ENCODE results near the gene EPAS1. TPM values are rescaled to one million over a fixed set of nuclear protein-coding genes. Genes with fewer than 3 reads are reported as not detected.

The EPAS1 gene
- total and polyA plus RNA-seq, 2 experiments from 2014 or later = 47.5 to 73.8 TPM

DNA sequence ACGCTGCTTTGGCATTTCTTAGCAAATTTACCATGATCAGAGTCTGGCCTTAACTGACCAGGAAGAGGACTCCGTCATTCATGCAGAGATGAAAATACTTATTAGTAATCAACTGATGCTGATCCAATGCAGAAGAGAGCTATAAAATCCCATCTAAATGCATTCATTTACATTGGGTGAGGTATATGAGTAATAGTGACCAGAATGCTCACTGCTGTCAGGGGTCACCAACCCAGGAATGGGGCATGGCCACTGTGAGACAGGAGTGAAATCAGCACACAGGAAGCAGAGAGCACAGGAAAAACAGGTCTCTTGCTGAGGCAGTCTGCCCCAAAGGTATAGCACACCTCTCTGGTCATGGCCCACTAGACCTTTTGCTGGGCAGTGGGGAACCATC lies 114.0 kb downstream of the EPAS1 start:
- no peak overlapping the region for H3K9ac ChIP-seq
- H3K4me1 ChIP-seq (ENCODE audit: insufficient read depth) = no peaks in the 10 kb centered on the region
- H3K27ac ChIP-seq = no peak overlapping the region
- no peaks in the 10 kb centered on the region for H3F3A ChIP-seq (ENCODE audit: insufficient read depth)
- no peak overlapping the region for H3K4me3 ChIP-seq
- no peaks in the 10 kb centered on the region; the same call in 1 of the 2 replicates for H3K27me3 ChIP-seq (replicated peaks; ENCODE audit: insufficient read depth)
- no peaks in the 10 kb centered on the region for H4K20me1 ChIP-seq (ENCODE audit: insufficient read depth)
- H3K4me2 ChIP-seq (ENCODE audit: unreplicated experiment) = no peak overlapping the region
- TF ChIP-seq EZH2 (IDR thresholded peaks at IDR 0.05; ENCODE audit: insufficient read depth, poor library complexity, severe bottlenecking) (no peak), EZH2phosphoT487 (IDR thresholded peaks at IDR 0.05; ENCODE audit: insufficient read depth, low read depth) (no peak)
- H3K79me2 ChIP-seq (ENCODE audit: insufficient read depth) = no peaks in the 10 kb centered on the region
- H3K36me3 ChIP-seq (ENCODE audit: low read depth) = no peaks in the 10 kb centered on the region
- H3K9me2 ChIP-seq (ENCODE audit: insufficient read depth) = no peaks in the 10 kb centered on the region
- DNase-seq = no peak
- no peak overlapping the region for H2AFZ ChIP-seq
- WGBS, 2 experiments (ENCODE audit: low coverage in 1 of 2, low lambda C conversion rate in 2 of 2, missing lambda C conversion rate in 2 of 2) = 76 to 91% methylated on average over 2 of the region's 2 CpGs
- in situ Hi-C loops (cut with MboI) = no loop called here
- H3K9me3 ChIP-seq (ENCODE audit: low read depth) = no peaks in the 10 kb centered on the region

DNA sequence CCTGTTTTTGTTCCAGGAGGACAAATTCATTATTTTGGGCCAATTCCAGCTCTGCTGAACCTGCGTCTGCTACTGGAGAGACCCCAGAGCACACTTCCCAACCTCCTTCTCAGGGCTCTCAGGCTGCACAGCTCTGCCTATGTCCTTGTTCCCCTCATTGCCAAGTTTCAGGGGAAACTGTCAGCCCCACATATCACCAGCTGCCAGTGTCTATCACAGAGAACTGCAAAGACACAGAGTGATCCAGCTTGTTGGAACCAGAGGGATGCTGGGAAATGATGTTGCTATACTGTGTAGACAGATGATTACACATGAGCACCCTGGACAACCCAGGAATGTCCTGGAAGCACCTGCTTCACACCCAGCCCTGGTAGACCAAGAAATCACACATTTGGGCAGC lies 114.8 kb downstream of the EPAS1 start:
- Histone ChIP-seq H3F3A (ENCODE audit: insufficient read depth) (no peaks in the 10 kb centered on the region), H2AFZ (no peak overlapping the region), H3K9ac (no peak overlapping the region), H3K9me3 (ENCODE audit: low read depth) (no peaks in the 10 kb centered on the region), H3K27me3 (replicated peaks; ENCODE audit: insufficient read depth) (no peaks in the 10 kb centered on the region; the same call in 1 of the 2 replicates), H3K27ac (no peak overlapping the region), H3K4me2 (ENCODE audit: unreplicated experiment) (no peak overlapping the region), H3K79me2 (ENCODE audit: insufficient read depth) (no peaks in the 10 kb centered on the region), H4K20me1 (ENCODE audit: insufficient read depth) (no peaks in the 10 kb centered on the region), H3K4me1 (ENCODE audit: insufficient read depth) (no peaks in the 10 kb centered on the region), H3K36me3 (ENCODE audit: low read depth) (no peaks in the 10 kb centered on the region), H3K9me2 (ENCODE audit: insufficient read depth) (no peaks in the 10 kb centered on the region), H3K4me3 (no peak overlapping the region)
- in situ Hi-C loops (cut with MboI) = no loop called here
- WGBS, 2 experiments (ENCODE audit: low coverage in 1 of 2, low lambda C conversion rate in 2 of 2, missing lambda C conversion rate in 2 of 2) = 62 to 75% methylated on average over 1 of the region's 1 CpG
- TF ChIP-seq EZH2phosphoT487 (IDR thresholded peaks at IDR 0.05; ENCODE audit: insufficient read depth, low read depth) (no peak), EZH2 (IDR thresholded peaks at IDR 0.05; ENCODE audit: insufficient read depth, poor library complexity, severe bottlenecking) (no peak)
- no peak for DNase-seq

DNA sequence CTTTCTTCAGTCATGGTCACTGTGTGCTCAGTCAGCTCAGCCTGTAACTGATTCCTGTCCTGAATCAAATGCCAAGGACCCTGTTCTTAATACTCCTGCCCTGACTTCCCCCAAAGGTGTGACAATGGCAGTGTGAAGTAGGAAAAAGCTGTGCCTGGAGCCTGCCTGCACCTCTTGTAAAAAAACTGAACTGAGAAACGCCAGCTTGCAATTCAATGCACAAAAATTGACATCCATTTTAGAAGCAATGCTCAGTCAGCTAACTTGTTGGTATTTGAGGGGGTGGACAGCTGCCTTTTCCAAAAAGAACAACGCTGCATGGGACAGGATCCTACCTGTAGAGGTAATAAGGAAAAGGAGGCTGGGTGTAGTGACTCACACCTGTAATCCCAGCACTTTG lies 115.9 kb downstream of the EPAS1 start:
- H3K9ac ChIP-seq = no peak overlapping the region
- DNase-seq = no peak
- H3K9me2 ChIP-seq (ENCODE audit: insufficient read depth) = no peaks in the 10 kb centered on the region
- no peaks in the 10 kb centered on the region for H4K20me1 ChIP-seq (ENCODE audit: insufficient read depth)
- H3K4me1 ChIP-seq (ENCODE audit: insufficient read depth) = no peaks in the 10 kb centered on the region
- no peak overlapping the region for H3K4me2 ChIP-seq (ENCODE audit: unreplicated experiment)
- H2AFZ ChIP-seq = no peak overlapping the region
- H3K4me3 ChIP-seq = no peak overlapping the region
- H3F3A ChIP-seq (ENCODE audit: insufficient read depth) = no peaks in the 10 kb centered on the region
- no peaks in the 10 kb centered on the region for H3K9me3 ChIP-seq (ENCODE audit: low read depth)
- no peaks in the 10 kb centered on the region; the same call in 1 of the 2 replicates for H3K27me3 ChIP-seq (replicated peaks; ENCODE audit: insufficient read depth)
- H3K36me3 ChIP-seq (ENCODE audit: low read depth) = no peaks in the 10 kb centered on the region
- no peaks in the 10 kb centered on the region for H3K79me2 ChIP-seq (ENCODE audit: insufficient read depth)
- WGBS, 2 experiments (ENCODE audit: low coverage in 1 of 2, low lambda C conversion rate in 2 of 2, missing lambda C conversion rate in 2 of 2) = 56 to 70% methylated on average over 2 of the region's 2 CpGs
- in situ Hi-C loops (cut with MboI) = no loop called here
- H3K27ac ChIP-seq = no peak overlapping the region
- TF ChIP-seq EZH2 (IDR thresholded peaks at IDR 0.05; ENCODE audit: insufficient read depth, poor library complexity, severe bottlenecking) (no peak), EZH2phosphoT487 (IDR thresholded peaks at IDR 0.05; ENCODE audit: insufficient read depth, low read depth) (no peak)

DNA sequence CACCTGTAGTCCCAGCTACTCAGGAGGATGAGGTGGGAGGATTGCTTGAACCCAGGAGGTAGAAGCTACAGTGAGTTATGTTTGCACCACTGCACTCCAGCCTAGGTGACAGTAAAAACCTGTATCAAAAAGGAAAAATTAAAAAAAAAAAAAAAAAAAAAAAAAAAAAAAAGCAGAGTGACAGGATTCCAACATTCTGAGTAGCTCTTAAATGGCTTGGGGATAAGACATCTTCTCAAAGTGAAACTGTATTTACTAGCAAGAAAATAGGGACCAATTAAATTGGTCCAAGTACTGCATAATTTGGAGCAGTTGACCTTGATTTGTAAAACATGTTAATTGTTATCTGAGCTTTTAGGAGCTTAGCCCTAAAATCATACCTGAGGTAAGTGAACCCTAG lies 116.4 kb downstream of the EPAS1 start:
- no peak overlapping the region for H3K4me2 ChIP-seq (ENCODE audit: unreplicated experiment)
- no peaks in the 10 kb centered on the region for H3K9me3 ChIP-seq (ENCODE audit: low read depth)
- in situ Hi-C loops (cut with MboI) = no loop called here
- H4K20me1 ChIP-seq (ENCODE audit: insufficient read depth) = no peaks in the 10 kb centered on the region
- H3K79me2 ChIP-seq (ENCODE audit: insufficient read depth) = no peaks in the 10 kb centered on the region
- no peak overlapping the region for H3K9ac ChIP-seq
- H3K4me3 ChIP-seq = no peak overlapping the region
- no peak for DNase-seq
- H3K36me3 ChIP-seq (ENCODE audit: low read depth) = no peaks in the 10 kb centered on the region
- no peaks in the 10 kb centered on the region for H3K9me2 ChIP-seq (ENCODE audit: insufficient read depth)
- TF ChIP-seq EZH2phosphoT487 (IDR thresholded peaks at IDR 0.05; ENCODE audit: insufficient read depth, low read depth) (no peak), EZH2 (IDR thresholded peaks at IDR 0.05; ENCODE audit: insufficient read depth, poor library complexity, severe bottlenecking) (no peak)
- no peaks in the 10 kb centered on the region for H3F3A ChIP-seq (ENCODE audit: insufficient read depth)
- no peak overlapping the region for H2AFZ ChIP-seq
- H3K27ac ChIP-seq = no peak overlapping the region
- H3K27me3 ChIP-seq (replicated peaks; ENCODE audit: insufficient read depth) = no peaks in the 10 kb centered on the region; the same call in 1 of the 2 replicates
- no peaks in the 10 kb centered on the region for H3K4me1 ChIP-seq (ENCODE audit: insufficient read depth)

DNA sequence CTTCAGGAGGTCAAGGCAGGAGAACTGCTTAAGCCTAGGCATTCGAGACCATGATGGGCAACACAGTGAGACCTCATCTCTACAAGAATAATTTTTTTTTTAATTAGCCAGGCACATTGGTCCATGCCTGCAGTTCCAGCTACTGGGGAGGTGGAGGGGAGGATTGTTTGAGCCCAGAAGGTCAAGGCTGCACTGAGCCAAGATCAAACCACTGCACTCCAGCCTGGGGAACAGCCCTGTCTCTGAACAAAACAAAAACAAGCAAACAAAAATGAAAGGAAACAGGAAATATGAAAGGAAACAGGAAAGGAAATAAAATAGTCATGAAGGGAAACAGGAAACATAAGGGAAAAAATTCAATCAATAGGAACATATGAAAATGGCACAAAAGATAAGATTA lies 117.5 kb downstream of the EPAS1 start:
- H4K20me1 ChIP-seq (ENCODE audit: insufficient read depth) = no peaks in the 10 kb centered on the region
- H3K4me3 ChIP-seq = no peak overlapping the region
- H3K9ac ChIP-seq = no peak overlapping the region
- H3K36me3 ChIP-seq (ENCODE audit: low read depth) = no peaks in the 10 kb centered on the region
- H3K27me3 ChIP-seq (replicated peaks; ENCODE audit: insufficient read depth) = no peaks in the 10 kb centered on the region; the same call in 1 of the 2 replicates
- WGBS, 2 experiments (ENCODE audit: low coverage in 1 of 2, low lambda C conversion rate in 2 of 2, missing lambda C conversion rate in 2 of 2) = 24 to 44% methylated on average over 1 of the region's 1 CpG
- no peaks in the 10 kb centered on the region for H3K9me2 ChIP-seq (ENCODE audit: insufficient read depth)
- in situ Hi-C loops (cut with MboI) = no loop called here
- no peak overlapping the region for H3K4me2 ChIP-seq (ENCODE audit: unreplicated experiment)
- H3K4me1 ChIP-seq (ENCODE audit: insufficient read depth) = no peaks in the 10 kb centered on the region
- no peak overlapping the region for H3K27ac ChIP-seq
- H2AFZ ChIP-seq = no peak overlapping the region
- TF ChIP-seq EZH2 (IDR thresholded peaks at IDR 0.05; ENCODE audit: insufficient read depth, poor library complexity, severe bottlenecking) (no peak), EZH2phosphoT487 (IDR thresholded peaks at IDR 0.05; ENCODE audit: insufficient read depth, low read depth) (no peak)
- no peaks in the 10 kb centered on the region for H3K79me2 ChIP-seq (ENCODE audit: insufficient read depth)
- no peaks in the 10 kb centered on the region for H3F3A ChIP-seq (ENCODE audit: insufficient read depth)
- no peaks in the 10 kb centered on the region for H3K9me3 ChIP-seq (ENCODE audit: low read depth)
- no peak for DNase-seq
